Forelimb muscle (tissue), 1 donor: Measurements from ENCODE around the gene IBA57. TPM values are rescaled to one million over a fixed set of nuclear protein-coding genes. Genes with fewer than 3 reads are reported as not detected.

Source experiments
- DNase-seq: peaks from one replicate; pipeline ENCODE4 v3.0.0-alpha.2; 2013; ENCODE audit warnings: low read depth
- polyA plus RNA-seq: library from polyadenylated mRNA; unstranded; fragments of 120-200 nt; gene quantifications from one replicate; pipeline ENCODE4 v1.2.1, GENCODE V29; 2013; ENCODE audit not compliant: insufficient read length

Gene IBA57
- polyA plus RNA-seq, 1 donor, result 4.4 TPM

- DNase-seq, result no peak
These were observed 8.5 kb upstream of the IBA57 start for GRCh38 chr1:228156941-228157728.

GRCh38 chr1:228157729-228158126 is 7.9 kb upstream of the IBA57 start:
- no peak for DNase-seq

- no peak for DNase-seq
These were observed 7.2 kb upstream of the IBA57 start for GRCh38 chr1:228158151-228159007.

- DNase-seq, result no peak
These were observed 6.5 kb upstream of the IBA57 start for GRCh38 chr1:228159008-228159665.

GRCh38 chr1:228160201-228160761 is 5.3 kb upstream of the IBA57 start:
- DNase-seq, result no peak

- DNase-seq, result no peak
These were observed 4.2 kb upstream of the IBA57 start for GRCh38 chr1:228161362-228161761.

GRCh38 chr1:228161866-228162265 is 3.7 kb upstream of the IBA57 start:
- DNase-seq, result no peak

- no peak for DNase-seq
These were observed 3.2 kb upstream of the IBA57 start for GRCh38 chr1:228162286-228163006.

- DNase-seq, result no peak
These were observed 2.4 kb upstream of the IBA57 start for GRCh38 chr1:228163007-228163753.

- DNase-seq, result no peak
These were observed 1.7 kb upstream of the IBA57 start for GRCh38 chr1:228163776-228164519.

GRCh38 chr1:228164561-228165371 is 838 bp upstream of the IBA57 start:
- no peak for DNase-seq

- DNase-seq, result no peak
These were observed 749 bp downstream of the IBA57 start for GRCh38 chr1:228166170-228166936.

- no peak for DNase-seq
These were observed 3.1 kb downstream of the IBA57 start for GRCh38 chr1:228168563-228169270.

- no peak for DNase-seq
These were observed 3.7 kb downstream of the IBA57 start for GRCh38 chr1:228169345-228169744.

GRCh38 chr1:228170666-228171065 is 5.1 kb downstream of the IBA57 start:
- DNase-seq, result no peak

- no peak for DNase-seq
These were observed 5.8 kb downstream of the IBA57 start for GRCh38 chr1:228171221-228171891.
